ENCODE measurements around the gene TJP1.
"Not testable (repeated sequence)": the region's sequence is repeated elsewhere in the genome, so short reads cannot be mapped to it uniquely, and the experiment has no call there.

Gene TJP1

DNA sequence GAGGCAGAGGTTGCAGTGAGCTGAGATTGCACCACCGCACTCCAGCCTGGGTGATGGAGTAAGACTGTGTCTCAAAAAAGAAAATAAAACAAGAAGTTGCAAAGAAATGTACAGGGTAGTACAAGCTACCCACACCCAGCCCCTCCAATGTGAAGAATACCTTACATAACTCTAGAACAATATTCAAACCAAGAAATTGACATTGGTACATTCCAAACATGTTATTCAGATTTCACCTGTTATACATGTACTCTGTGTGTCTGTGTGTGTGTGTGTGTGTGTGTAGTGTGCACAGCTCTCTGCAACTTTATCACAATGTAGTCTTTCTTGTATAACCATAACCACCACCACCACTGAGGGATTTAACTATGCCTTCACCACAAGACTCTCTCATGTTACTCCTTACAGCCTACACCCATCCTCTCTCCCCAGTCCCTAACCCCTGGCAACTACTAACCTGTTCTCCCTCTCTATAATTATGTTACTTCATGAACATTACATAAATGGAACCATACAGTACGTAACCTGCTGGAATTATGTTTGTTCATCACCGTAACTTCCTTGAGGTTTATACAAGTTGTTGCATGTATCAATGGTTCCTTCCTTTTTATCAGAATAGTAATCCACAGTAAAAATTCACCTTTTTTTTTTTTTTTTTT is 16.2 kb upstream of the TJP1 start:
- no peak for DNase-seq (ENCODE audit: low read depth in 2 of 2)

- no peak for DNase-seq (ENCODE audit: low read depth in 2 of 2)
Observed at GRCh38 chr15:29835301-29835700, 13.0 kb upstream of the TJP1 start.

DNA sequence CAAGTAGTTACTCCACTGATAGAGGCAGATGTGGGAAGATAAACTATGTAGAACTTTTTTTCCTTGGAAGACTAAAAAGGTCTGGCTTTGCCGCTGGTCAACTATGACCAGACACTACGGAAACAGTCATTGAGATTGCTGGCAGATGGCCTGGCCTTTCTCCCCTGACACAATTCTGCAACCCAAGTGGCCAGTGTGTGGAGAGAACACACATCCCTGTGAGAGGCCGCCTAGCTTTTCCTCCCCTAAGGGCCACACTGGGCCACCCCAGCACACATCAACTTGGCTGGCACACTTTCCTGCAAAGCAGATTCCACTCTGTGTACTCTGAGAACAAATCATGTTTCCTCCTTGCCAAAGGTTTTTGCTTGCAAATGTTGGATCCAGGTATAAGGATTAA is 10.4 kb upstream of the TJP1 start:
- DNase-seq (ENCODE audit: low read depth in 2 of 2): no peak

DNA sequence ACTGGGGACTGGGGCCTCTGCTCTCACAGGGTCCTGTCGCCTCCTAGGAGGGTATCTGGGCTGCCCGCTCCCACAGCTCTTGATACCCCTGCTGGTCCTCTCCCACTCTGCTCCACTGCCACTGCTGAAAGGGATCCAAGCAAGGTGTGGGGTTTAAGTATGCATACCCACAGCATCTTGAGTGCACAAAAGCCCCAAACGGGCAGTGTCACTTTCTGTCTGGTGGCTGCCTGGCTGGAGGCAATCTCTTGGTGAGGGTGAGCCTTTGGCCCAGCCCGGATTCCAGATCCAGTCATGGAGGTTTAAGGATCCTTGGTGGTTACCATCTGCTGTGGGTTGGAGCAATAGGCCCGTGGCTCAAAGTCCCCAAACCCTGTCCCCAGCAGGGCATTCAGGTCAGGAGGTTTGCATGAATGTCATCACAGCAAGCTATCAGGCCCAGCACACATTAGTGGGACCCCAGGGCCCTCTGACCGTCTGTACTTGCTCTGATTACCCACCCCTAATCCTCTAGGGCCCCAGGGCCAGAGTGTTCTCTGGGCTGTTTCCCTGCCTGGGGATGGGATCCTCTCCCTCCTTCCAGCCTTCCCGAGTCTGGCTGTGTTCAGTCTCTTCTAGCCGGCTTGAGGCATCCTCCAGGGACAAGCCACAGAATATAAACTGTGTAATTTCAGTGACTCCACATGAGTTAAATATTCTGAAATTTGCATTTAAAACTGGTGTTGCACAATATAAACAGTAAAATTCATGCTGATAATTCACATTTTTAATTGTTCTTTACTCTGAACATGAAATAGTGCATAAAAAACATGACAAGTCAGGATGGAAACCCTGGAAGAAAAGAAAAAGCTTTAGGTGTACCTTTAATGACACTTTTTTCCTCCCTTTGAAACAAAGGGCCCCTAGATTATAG is 4.9 kb upstream of the TJP1 start:
- no peak for DNase-seq (ENCODE audit: low read depth in 2 of 2)

DNA sequence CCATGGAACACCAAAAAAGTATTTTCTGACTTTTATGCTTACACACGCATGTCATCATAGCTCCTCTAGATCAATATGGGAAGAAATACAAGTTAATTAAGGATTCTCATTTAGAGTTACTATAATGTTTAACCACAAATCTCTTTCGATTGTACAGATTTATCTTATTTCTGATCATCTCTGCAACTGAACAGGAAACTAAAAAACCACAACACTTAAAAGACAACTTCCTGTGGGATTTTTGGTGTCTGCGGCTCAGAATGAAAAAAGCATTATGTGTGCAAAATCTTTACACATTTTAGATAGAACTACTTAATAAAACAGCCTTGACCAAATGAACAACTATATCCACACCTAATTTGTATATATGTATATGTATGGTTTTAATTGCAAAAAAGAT is 3.0 kb upstream of the TJP1 start:
- DNase-seq (ENCODE audit: low read depth in 2 of 2): no peak

DNA sequence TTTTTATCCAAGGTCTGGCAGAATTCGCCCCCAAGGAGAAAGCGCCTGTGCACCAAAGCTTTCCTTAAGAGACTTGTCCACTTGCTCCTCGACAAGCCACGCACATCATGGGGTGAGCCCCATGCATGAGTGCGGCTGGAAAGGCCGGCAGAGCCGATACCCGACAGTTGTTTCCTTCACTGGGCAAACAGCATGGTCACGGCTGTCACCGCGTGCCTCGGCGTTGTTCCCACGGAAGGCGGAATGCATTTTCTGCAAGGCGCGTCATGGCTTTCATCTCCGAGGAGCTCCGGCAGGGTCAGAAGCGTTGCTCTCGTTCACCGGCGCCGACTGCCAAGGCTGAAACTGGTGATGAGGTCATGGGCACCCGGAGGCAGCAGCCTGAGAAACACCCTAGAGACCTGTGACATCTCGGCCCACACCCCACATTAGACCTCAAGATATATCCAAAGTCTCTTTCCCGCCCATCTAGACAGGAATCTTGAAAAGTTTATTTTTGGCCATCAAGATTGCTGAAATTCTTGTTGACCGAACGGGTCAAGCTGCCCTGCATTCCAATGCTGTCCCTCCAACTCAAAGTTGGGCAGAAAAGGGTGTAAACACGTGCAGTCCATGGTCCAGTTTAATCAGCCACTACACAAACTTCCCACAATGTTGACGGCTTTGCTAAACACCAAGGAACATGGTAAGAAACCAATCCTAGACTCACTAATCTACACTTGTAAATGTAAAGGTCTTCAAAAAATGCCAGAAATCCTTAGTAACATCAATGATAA is 604 bp upstream of the TJP1 start:
- DNase-seq (ENCODE audit: low read depth in 2 of 2): no peak

- DNase-seq (ENCODE audit: low read depth in 2 of 2): no peak
Observed at GRCh38 chr15:29821416-29822099, 710 bp downstream of the TJP1 start.

DNA sequence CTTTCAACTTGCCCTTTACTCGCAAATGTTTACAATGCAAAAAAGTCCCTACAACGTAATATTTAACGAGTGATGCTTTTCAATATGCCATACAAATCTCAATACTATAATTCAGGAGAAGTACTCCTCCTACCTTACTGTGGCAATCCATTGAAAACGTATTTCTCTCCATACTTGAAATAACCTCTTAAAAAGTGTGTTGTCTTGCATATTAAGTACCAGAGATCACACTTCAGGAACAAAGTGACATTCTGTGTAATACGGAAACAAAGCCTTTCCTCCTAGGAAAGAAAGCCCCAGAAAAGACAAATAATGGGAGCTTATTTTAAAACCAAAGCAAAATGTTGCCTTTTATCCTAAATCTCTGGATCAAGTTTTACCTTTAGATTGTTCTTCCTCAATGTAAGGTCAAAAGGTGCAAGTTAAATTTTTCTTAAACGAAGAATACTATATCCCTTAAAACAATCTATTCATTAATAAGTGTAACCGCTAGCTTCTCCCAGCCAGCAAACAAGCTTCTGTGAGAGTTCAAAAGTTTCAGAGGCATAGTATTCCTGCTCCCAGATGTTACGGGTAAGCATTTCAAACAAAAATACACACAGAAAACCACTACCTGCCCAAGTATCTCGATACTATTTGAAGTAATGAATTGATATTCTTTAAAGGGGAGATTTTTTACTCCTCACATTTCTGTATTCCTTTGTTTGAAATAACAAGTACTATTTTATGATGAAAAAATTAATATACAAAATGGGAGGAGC is 1.7 kb downstream of the TJP1 start:
- no peak for DNase-seq (ENCODE audit: low read depth in 2 of 2)

DNA sequence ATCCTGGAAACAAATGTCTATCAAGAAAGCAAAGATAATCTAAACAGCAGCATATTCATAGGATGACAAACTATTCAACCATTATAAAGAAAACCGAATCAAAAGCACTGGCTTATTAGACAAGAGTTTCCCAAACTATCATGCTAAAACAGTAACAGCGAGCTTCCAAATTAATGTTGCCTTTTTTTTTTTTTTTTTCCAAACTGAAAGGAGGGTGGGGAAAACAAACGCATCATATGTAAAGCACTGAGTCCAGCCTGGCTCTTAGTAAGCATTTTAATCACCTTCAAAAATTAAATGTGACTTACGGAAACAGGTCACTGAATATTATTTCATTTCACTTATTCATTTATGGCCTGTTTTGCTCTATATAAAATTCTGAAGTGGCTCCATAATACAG is 2.3 kb downstream of the TJP1 start:
- DNase-seq (ENCODE audit: low read depth in 2 of 2): no peak

DNA sequence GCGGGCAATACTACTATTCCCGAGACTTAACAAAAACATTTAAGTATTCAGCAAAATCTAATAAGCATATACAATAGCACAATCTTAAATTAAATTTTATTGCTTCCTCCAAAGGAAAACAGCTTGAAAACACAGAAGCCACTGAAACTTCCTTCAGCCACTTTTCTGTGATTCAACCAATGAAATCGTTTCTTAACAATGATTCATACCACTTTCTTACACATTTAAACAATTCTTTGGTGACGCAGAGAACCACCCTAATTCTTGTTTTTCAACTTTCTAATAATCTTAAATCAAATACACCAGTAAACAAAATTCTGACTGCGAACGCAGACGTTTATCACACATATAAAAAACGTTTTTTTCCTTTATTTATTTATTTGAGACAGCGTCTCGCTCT is 4.1 kb downstream of the TJP1 start:
- no peak for DNase-seq (ENCODE audit: low read depth in 2 of 2)

GRCh38 chr15:29817455-29817854 is 4.8 kb downstream of the TJP1 start:
- not testable (repeated sequence) for DNase-seq (ENCODE audit: low read depth in 2 of 2)

GRCh38 chr15:29815000-29815710 is 7.1 kb downstream of the TJP1 start:
- DNase-seq (ENCODE audit: low read depth in 2 of 2): no peak

- no peak for DNase-seq (ENCODE audit: low read depth in 2 of 2)
Observed at GRCh38 chr15:29813009-29813408, 9.3 kb downstream of the TJP1 start.

DNA sequence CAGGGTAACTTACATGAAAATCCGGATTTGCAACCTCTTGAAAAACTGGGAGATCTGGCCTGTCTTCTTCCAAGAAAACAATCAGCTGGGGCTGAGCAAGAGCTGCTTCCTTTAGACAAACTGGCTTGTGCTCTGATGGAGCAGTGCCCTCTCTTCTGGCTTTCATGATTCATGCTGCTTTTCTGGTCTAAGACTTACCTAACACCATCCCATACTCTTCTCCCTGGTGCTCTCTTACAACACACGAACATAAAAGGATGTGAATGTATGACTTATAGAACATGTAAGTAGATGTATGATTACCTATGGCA is 9.9 kb downstream of the TJP1 start:
- DNase-seq (ENCODE audit: low read depth in 2 of 2): no peak

- DNase-seq (ENCODE audit: low read depth in 2 of 2): no peak
Observed at GRCh38 chr15:29811691-29812383, 10.4 kb downstream of the TJP1 start.

GRCh38 chr15:29805708-29806104 is 16.6 kb downstream of the TJP1 start:
- no peak for DNase-seq (ENCODE audit: low read depth in 2 of 2)

DNA sequence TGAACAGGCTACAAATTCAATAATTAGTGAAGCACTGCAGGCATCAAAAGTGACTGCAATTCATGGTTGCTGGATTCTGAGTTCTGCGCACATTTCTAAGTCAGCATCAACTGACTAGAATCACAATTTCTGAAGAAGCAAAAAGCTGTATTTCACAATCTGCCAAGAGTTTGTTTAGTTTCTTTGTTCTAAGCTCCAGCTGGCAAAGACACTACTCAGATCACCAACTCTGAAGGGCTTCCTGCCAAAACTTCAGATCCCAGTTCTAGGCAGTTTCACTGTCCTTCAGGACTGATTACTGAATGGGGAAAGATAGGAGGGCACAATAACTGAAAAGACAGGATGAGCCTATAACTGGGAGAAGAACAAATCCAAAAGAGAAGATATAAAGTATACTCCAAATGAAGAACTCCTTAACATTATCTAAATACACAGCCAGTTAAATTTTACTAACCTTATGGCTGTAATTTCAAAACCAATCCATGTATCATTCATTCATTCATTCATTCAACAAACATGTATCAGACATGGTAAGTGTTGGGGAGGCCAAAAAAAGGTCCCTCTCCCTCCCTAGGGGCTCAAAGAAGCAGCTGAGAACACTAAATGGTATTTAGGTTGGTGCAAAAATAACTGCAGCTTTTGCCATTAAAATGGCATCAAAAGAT is 17.1 kb downstream of the TJP1 start:
- DNase-seq (ENCODE audit: low read depth in 2 of 2): no peak

GRCh38 chr15:29802411-29802810 is 19.9 kb downstream of the TJP1 start:
- no peak for DNase-seq (ENCODE audit: low read depth in 2 of 2)
